Measurements from ENCODE around the gene PDSS1.

PDSS1 gene

GRCh38 chr10:26737730-26738129 lies 40.2 kb downstream of the PDSS1 start:
- H3K4me1 ChIP-seq (ENCODE audit: control insufficient read depth, insufficient read depth, low read length): no peaks in the 10 kb centered on the region
- WGBS (ENCODE audit: insufficient coverage, insufficient read length): no CpG with 5 or more reads among the region's 1 CpG
- peaks cover 15% of the 10 kb centered on the region; the same call in 1 of the 2 replicates for H3K36me3 ChIP-seq (ENCODE audit: control insufficient read depth, insufficient read depth, low read length)
- no peaks in the 10 kb centered on the region for H3K27me3 ChIP-seq (ENCODE audit: control insufficient read depth, insufficient read depth, low read length)
- no peaks in the 10 kb centered on the region for H3K9me3 ChIP-seq (ENCODE audit: control insufficient read depth, insufficient read depth, low read length)
- no peak overlapping the region for H3K27ac ChIP-seq (ENCODE audit: low read length)
- H3K4me3 ChIP-seq (ENCODE audit: low read length): no peak overlapping the region
- DNase-seq (ENCODE audit: low read depth, low spot score): no peak

- WGBS (ENCODE audit: insufficient coverage, insufficient read length): no CpG with 5 or more reads among the region's 5 CpGs
- no peak overlapping the region for H3K27ac ChIP-seq (ENCODE audit: low read length)
- DNase-seq (ENCODE audit: low read depth, low spot score): no peak
These were observed 40.9 kb downstream of the PDSS1 start for GRCh38 chr10:26738301-26738911.

GRCh38 chr10:26739071-26739631 lies 41.6 kb downstream of the PDSS1 start:
- DNase-seq (ENCODE audit: low read depth, low spot score): no peak
- H3K36me3 ChIP-seq (ENCODE audit: control insufficient read depth, insufficient read depth, low read length): peaks cover 16% of the 10 kb centered on the region; the same call in 1 of the 2 replicates
- H3K27me3 ChIP-seq (ENCODE audit: control insufficient read depth, insufficient read depth, low read length): no peaks in the 10 kb centered on the region
- no peaks in the 10 kb centered on the region for H3K4me1 ChIP-seq (ENCODE audit: control insufficient read depth, insufficient read depth, low read length)
- H3K4me3 ChIP-seq (ENCODE audit: low read length): no peak overlapping the region
- H3K27ac ChIP-seq (ENCODE audit: low read length): no peak overlapping the region
- no peaks in the 10 kb centered on the region for H3K9me3 ChIP-seq (ENCODE audit: control insufficient read depth, insufficient read depth, low read length)
- no CpG with 5 or more reads among the region's 6 CpGs for WGBS (ENCODE audit: insufficient coverage, insufficient read length)

More at GRCh38 chr10:26738301-26738911, 40.9 kb downstream of the PDSS1 start:
- Histone ChIP-seq H3K27me3 (ENCODE audit: control insufficient read depth, insufficient read depth, low read length) (no peaks in the 10 kb centered on the region), H3K36me3 (ENCODE audit: control insufficient read depth, insufficient read depth, low read length) (peaks cover 16% of the 10 kb centered on the region; the same call in 1 of the 2 replicates), H3K4me3 (ENCODE audit: low read length) (no peak overlapping the region), H3K4me1 (ENCODE audit: control insufficient read depth, insufficient read depth, low read length) (no peaks in the 10 kb centered on the region), H3K9me3 (ENCODE audit: control insufficient read depth, insufficient read depth, low read length) (no peaks in the 10 kb centered on the region)

- Histone ChIP-seq H3K4me1 (ENCODE audit: control insufficient read depth, insufficient read depth, low read length) (no peaks in the 10 kb centered on the region), H3K4me3 (ENCODE audit: low read length) (no peak overlapping the region)
These were observed 43.9 kb downstream of the PDSS1 start for GRCh38 chr10:26741368-26741767.

GRCh38 chr10:26743091-26743490 lies 45.6 kb downstream of the PDSS1 start:
- Histone ChIP-seq H3K4me3 (ENCODE audit: low read length) (no peak overlapping the region), H3K36me3 (ENCODE audit: control insufficient read depth, insufficient read depth, low read length) (peaks cover 5% of the 10 kb centered on the region; the same call in 1 of the 2 replicates), H3K27ac (ENCODE audit: low read length) (no peak overlapping the region), H3K4me1 (ENCODE audit: control insufficient read depth, insufficient read depth, low read length) (no peaks in the 10 kb centered on the region), H3K27me3 (ENCODE audit: control insufficient read depth, insufficient read depth, low read length) (no peaks in the 10 kb centered on the region), H3K9me3 (ENCODE audit: control insufficient read depth, insufficient read depth, low read length) (no peaks in the 10 kb centered on the region)
- WGBS (ENCODE audit: insufficient coverage, insufficient read length): no CpG with 5 or more reads among the region's 2 CpGs
- DNase-seq (ENCODE audit: low read depth, low spot score): no peak

More at GRCh38 chr10:26741368-26741767, 43.9 kb downstream of the PDSS1 start:
- no peak overlapping the region for H3K27ac ChIP-seq (ENCODE audit: low read length)
- no peaks in the 10 kb centered on the region for H3K9me3 ChIP-seq (ENCODE audit: control insufficient read depth, insufficient read depth, low read length)
- peaks cover 12% of the 10 kb centered on the region; the same call in 1 of the 2 replicates for H3K36me3 ChIP-seq (ENCODE audit: control insufficient read depth, insufficient read depth, low read length)
- no peaks in the 10 kb centered on the region for H3K27me3 ChIP-seq (ENCODE audit: control insufficient read depth, insufficient read depth, low read length)
- no peak for DNase-seq (ENCODE audit: low read depth, low spot score)
- no CpG with 5 or more reads among the region's 4 CpGs for WGBS (ENCODE audit: insufficient coverage, insufficient read length)

GRCh38 chr10:26743841-26744240 lies 46.3 kb downstream of the PDSS1 start:
- no peak for DNase-seq (ENCODE audit: low read depth, low spot score)
- Histone ChIP-seq H3K36me3 (ENCODE audit: control insufficient read depth, insufficient read depth, low read length) (peaks cover 5% of the 10 kb centered on the region; the same call in 1 of the 2 replicates), H3K9me3 (ENCODE audit: control insufficient read depth, insufficient read depth, low read length) (no peaks in the 10 kb centered on the region), H3K27ac (ENCODE audit: low read length) (no peak overlapping the region), H3K27me3 (ENCODE audit: control insufficient read depth, insufficient read depth, low read length) (no peaks in the 10 kb centered on the region), H3K4me1 (ENCODE audit: control insufficient read depth, insufficient read depth, low read length) (no peaks in the 10 kb centered on the region), H3K4me3 (ENCODE audit: low read length) (no peak overlapping the region)
- WGBS (ENCODE audit: insufficient coverage, insufficient read length): no CpG with 5 or more reads among the region's 1 CpG

GRCh38 chr10:26746061-26746460 lies 48.6 kb downstream of the PDSS1 start:
- no peaks in the 10 kb centered on the region for H3K9me3 ChIP-seq (ENCODE audit: control insufficient read depth, insufficient read depth, low read length)
- H3K36me3 ChIP-seq (ENCODE audit: control insufficient read depth, insufficient read depth, low read length): peaks cover 2% of the 10 kb centered on the region; the same call in 1 of the 2 replicates

GRCh38 chr10:26755443-26755903 lies 58.0 kb downstream of the PDSS1 start:
- Histone ChIP-seq H3K27ac (ENCODE audit: low read length) (no peak overlapping the region), H3K4me3 (ENCODE audit: low read length) (no peak overlapping the region), H3K36me3 (ENCODE audit: control insufficient read depth, insufficient read depth, low read length) (no peaks in the 10 kb centered on the region), H3K4me1 (ENCODE audit: control insufficient read depth, insufficient read depth, low read length) (no peaks in the 10 kb centered on the region), H3K9me3 (ENCODE audit: control insufficient read depth, insufficient read depth, low read length) (no peaks in the 10 kb centered on the region), H3K27me3 (ENCODE audit: control insufficient read depth, insufficient read depth, low read length) (no peaks in the 10 kb centered on the region)
- WGBS (ENCODE audit: insufficient coverage, insufficient read length): no CpG with 5 or more reads among the region's 4 CpGs
- no peak for DNase-seq (ENCODE audit: low read depth, low spot score)

More at GRCh38 chr10:26746061-26746460, 48.6 kb downstream of the PDSS1 start:
- no peaks in the 10 kb centered on the region for H3K4me1 ChIP-seq (ENCODE audit: control insufficient read depth, insufficient read depth, low read length)
- H3K27me3 ChIP-seq (ENCODE audit: control insufficient read depth, insufficient read depth, low read length): no peaks in the 10 kb centered on the region
- no peak overlapping the region for H3K27ac ChIP-seq (ENCODE audit: low read length)
- H3K4me3 ChIP-seq (ENCODE audit: low read length): no peak overlapping the region
- no peak for DNase-seq (ENCODE audit: low read depth, low spot score)
- WGBS (ENCODE audit: insufficient coverage, insufficient read length): no CpG with 5 or more reads among the region's 5 CpGs

GRCh38 chr10:26759008-26759407 lies 61.5 kb downstream of the PDSS1 start:
- no CpG with 5 or more reads among the region's 4 CpGs for WGBS (ENCODE audit: insufficient coverage, insufficient read length)
- no peaks in the 10 kb centered on the region for H3K4me1 ChIP-seq (ENCODE audit: control insufficient read depth, insufficient read depth, low read length)
- H3K9me3 ChIP-seq (ENCODE audit: control insufficient read depth, insufficient read depth, low read length): no peaks in the 10 kb centered on the region
- no peak overlapping the region for H3K27ac ChIP-seq (ENCODE audit: low read length)
- H3K36me3 ChIP-seq (ENCODE audit: control insufficient read depth, insufficient read depth, low read length): no peaks in the 10 kb centered on the region
- no peak overlapping the region for H3K4me3 ChIP-seq (ENCODE audit: low read length)
- no peak for DNase-seq (ENCODE audit: low read depth, low spot score)
- no peaks in the 10 kb centered on the region for H3K27me3 ChIP-seq (ENCODE audit: control insufficient read depth, insufficient read depth, low read length)

GRCh38 chr10:26765549-26765948 lies 68.0 kb downstream of the PDSS1 start:
- H3K27ac ChIP-seq (ENCODE audit: low read length): no peak overlapping the region
- no peaks in the 10 kb centered on the region for H3K9me3 ChIP-seq (ENCODE audit: control insufficient read depth, insufficient read depth, low read length)
- H3K36me3 ChIP-seq (ENCODE audit: control insufficient read depth, insufficient read depth, low read length): no peaks in the 10 kb centered on the region
- no CpG with 5 or more reads among the region's 2 CpGs for WGBS (ENCODE audit: insufficient coverage, insufficient read length)
- no peaks in the 10 kb centered on the region for H3K4me1 ChIP-seq (ENCODE audit: control insufficient read depth, insufficient read depth, low read length)
- no peaks in the 10 kb centered on the region for H3K27me3 ChIP-seq (ENCODE audit: control insufficient read depth, insufficient read depth, low read length)
- no peak overlapping the region for H3K4me3 ChIP-seq (ENCODE audit: low read length)
- DNase-seq (ENCODE audit: low read depth, low spot score): no peak
